Endodermal cell (in vitro differentiated cells): ENCODE measurements around the gene LCN2. TPM values are rescaled to one million over a fixed set of nuclear protein-coding genes. Genes with fewer than 3 reads are reported as not detected.

Source experiments
- DNase-seq: peaks from one replicate; pipeline ENCODE4 v3.0.0-alpha.2; 2017
- H3K27ac ChIP-seq: 2 replicates; pipeline ENCODE4 v1.5.1; 2013; ENCODE audit warnings: mild to moderate bottlenecking, low read depth, low read length, moderate library complexity
- H3K27me3 ChIP-seq: 2 replicates; pipeline ENCODE4 v1.6.1; 2013; ENCODE audit warnings: mild to moderate bottlenecking, low read length, moderate library complexity; ENCODE audit not compliant: insufficient read depth, control insufficient read depth, poor library complexity, severe bottlenecking
- H3K36me3 ChIP-seq: 2 replicates; pipeline ENCODE4 v1.7.0; 2013; ENCODE audit warnings: mild to moderate bottlenecking, low read length, moderate library complexity; ENCODE audit not compliant: control insufficient read depth, insufficient read depth
- H3K4me1 ChIP-seq: one replicate; pipeline ENCODE4 v1.7.0; 2013; ENCODE audit warnings: low read length; ENCODE audit not compliant: control insufficient read depth, insufficient read depth
- H3K4me3 ChIP-seq: 2 replicates; pipeline ENCODE4 v1.5.1; 2013; ENCODE audit warnings: mild to moderate bottlenecking, low read length, moderate library complexity
- H3K9ac ChIP-seq: 2 replicates; pipeline ENCODE4 v1.6.1; 2013; ENCODE audit warnings: mild to moderate bottlenecking, low read length, moderate library complexity; ENCODE audit not compliant: poor library complexity, severe bottlenecking; ENCODE audit errors: extremely low read depth
- H3K9me3 ChIP-seq: 2 replicates; pipeline ENCODE4 v1.6.1; 2013; ENCODE audit warnings: mild to moderate bottlenecking, low read length, moderate library complexity; ENCODE audit not compliant: control insufficient read depth
- H3K27ac Mint-ChIP-seq: 2 replicates; pipeline ENCODE4 v1.8.0; 2020; ENCODE audit warnings: mixed read lengths
- H3K27me3 Mint-ChIP-seq: 2 replicates; pipeline ENCODE4 v1.8.0; 2021; ENCODE audit warnings: mild to moderate bottlenecking, mixed read lengths; ENCODE audit not compliant: insufficient read depth
- H3K36me3 Mint-ChIP-seq: 2 replicates; pipeline ENCODE4 v1.8.0; 2020; ENCODE audit warnings: low read depth, mixed read lengths
- H3K4me1 Mint-ChIP-seq: 2 replicates; pipeline ENCODE4 v1.8.0; 2020; ENCODE audit warnings: mixed read lengths
- H3K4me3 Mint-ChIP-seq: 2 replicates; pipeline ENCODE4 v1.8.0; 2020; ENCODE audit warnings: mild to moderate bottlenecking, moderate library complexity, mixed read lengths
- H3K9me3 Mint-ChIP-seq: 2 replicates; pipeline ENCODE4 v1.8.0; 2020; ENCODE audit warnings: mild to moderate bottlenecking, mixed read lengths
- WGBS, 2 experiments: methylation state at CpG; one replicate each; pipeline versions ENCODE4 v1.1.5 to v1.1.7; 2013; ENCODE audit warnings: missing lambda C conversion rate in 2 of 2, mixed read lengths in 1 of 2; ENCODE audit not compliant: insufficient coverage in 1 of 2, insufficient read length in 1 of 2; 5-methylcytosine and 5-hydroxymethylcytosine counted together
- total RNA-seq, 2 donors: library from RNA; stranded (reverse); fragmentation: NEBNext Ultra II Directional in 1 of 2; extraction: Animal tissue kit (Norgen Biotek cat#: 25700) in 1 of 2; gene quantifications; 2 replicates in 1 of 2; 3 replicates in 1 of 2; pipeline ENCODE4 v1.2.1, GENCODE V29; 2021
- TF ChIP-seq, protein P1 (sequence below): fragments of 200-600 bp; sonication (generic); conservative IDR thresholded peaks from 2 replicates; pipeline ENCODE4 v1.5.0; 2021; ENCODE audit warnings: antibody characterized with exemption, mild to moderate bottlenecking

Gene LCN2
- total RNA-seq, 2 donors from 2014 or later, result not detected

DNA sequence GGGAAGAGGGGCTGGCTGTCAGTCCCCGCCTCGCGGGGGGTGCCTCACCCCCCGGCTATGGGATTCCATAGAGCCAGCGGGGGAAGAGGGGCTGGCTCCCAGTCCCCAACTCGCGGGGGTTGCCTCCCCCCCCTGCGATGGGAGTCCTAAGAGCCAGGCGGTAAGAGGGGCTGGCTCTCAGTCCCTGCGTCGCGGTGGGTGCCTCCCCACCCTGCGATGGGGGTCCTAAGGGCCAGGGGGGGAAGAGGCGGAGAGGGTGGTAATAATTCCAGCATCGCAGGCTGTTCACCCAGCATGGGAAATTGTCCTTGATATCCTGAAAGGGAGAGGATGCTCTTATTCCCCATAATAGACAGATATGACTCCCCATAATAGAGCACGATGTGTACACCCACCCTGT is 9.6 kb upstream of the LCN2 start:
- Histone ChIP-seq H3K27ac (no peak overlapping the region), H3K27me3 (no peaks in the 10 kb centered on the region), H3K4me1 (no peaks in the 10 kb centered on the region), H3K4me3 (no peak overlapping the region), H3K36me3 (no peaks in the 10 kb centered on the region), H3K9ac (no peak overlapping the region), H3K9me3 (no peaks in the 10 kb centered on the region)
- 92% methylated on average over 6 of the region's 16 CpGs; no CpG with 5 or more reads in 1 of the 2 experiments for WGBS, 2 experiments
- Mint-ChIP-seq H3K9me3 (no peaks in the 10 kb centered on the region), H3K4me3 (no peak overlapping the region), H3K4me1 (no peaks in the 10 kb centered on the region), H3K27me3 (peaks cover 6% of the 10 kb centered on the region), H3K27ac (no peak overlapping the region), H3K36me3 (no peaks in the 10 kb centered on the region)
- TF ChIP-seq, protein P1, sequence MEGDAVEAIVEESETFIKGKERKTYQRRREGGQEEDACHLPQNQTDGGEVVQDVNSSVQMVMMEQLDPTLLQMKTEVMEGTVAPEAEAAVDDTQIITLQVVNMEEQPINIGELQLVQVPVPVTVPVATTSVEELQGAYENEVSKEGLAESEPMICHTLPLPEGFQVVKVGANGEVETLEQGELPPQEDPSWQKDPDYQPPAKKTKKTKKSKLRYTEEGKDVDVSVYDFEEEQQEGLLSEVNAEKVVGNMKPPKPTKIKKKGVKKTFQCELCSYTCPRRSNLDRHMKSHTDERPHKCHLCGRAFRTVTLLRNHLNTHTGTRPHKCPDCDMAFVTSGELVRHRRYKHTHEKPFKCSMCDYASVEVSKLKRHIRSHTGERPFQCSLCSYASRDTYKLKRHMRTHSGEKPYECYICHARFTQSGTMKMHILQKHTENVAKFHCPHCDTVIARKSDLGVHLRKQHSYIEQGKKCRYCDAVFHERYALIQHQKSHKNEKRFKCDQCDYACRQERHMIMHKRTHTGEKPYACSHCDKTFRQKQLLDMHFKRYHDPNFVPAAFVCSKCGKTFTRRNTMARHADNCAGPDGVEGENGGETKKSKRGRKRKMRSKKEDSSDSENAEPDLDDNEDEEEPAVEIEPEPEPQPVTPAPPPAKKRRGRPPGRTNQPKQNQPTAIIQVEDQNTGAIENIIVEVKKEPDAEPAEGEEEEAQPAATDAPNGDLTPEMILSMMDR, result no peak
- no peak for DNase-seq

DNA sequence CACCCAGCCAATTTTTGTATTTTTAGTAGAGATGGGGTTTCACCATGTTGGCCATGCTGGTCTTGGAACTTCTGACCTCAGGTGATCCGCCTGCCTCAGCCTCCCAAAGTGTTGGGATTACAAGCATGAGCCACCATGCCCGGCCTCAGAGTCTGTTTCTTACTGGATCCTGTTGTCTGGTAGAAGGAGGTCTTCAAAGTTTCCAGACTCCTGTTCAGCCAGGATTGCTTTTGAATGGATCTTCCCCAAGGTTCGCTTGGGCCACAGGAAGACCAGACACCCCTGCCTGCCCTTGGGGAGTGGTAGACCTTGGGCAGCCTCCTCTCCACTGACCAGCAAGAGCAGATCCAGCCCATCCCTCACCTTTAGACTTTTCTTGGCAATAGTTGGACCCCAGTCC is 7.6 kb upstream of the LCN2 start:
- H3K4me1 Mint-ChIP-seq, result no peaks in the 10 kb centered on the region
- no peak overlapping the region for H3K4me3 Mint-ChIP-seq
- no peaks in the 10 kb centered on the region for H3K27me3 ChIP-seq
- peaks cover 5% of the 10 kb centered on the region for H3K27me3 Mint-ChIP-seq
- no peak for DNase-seq
- no peaks in the 10 kb centered on the region for H3K9me3 ChIP-seq
- H3K4me3 ChIP-seq, result no peak overlapping the region
- TF ChIP-seq, protein P1, result no peak
- WGBS, 2 experiments, result 93 to 100% methylated on average over 1 to 3 of the region's 3 CpGs
- H3K4me1 ChIP-seq, result no peaks in the 10 kb centered on the region
- H3K36me3 ChIP-seq, result no peaks in the 10 kb centered on the region
- no peak overlapping the region for H3K27ac ChIP-seq
- H3K9me3 Mint-ChIP-seq, result no peaks in the 10 kb centered on the region
- H3K27ac Mint-ChIP-seq, result no peak overlapping the region
- no peaks in the 10 kb centered on the region for H3K36me3 Mint-ChIP-seq
- H3K9ac ChIP-seq, result no peak overlapping the region

DNA sequence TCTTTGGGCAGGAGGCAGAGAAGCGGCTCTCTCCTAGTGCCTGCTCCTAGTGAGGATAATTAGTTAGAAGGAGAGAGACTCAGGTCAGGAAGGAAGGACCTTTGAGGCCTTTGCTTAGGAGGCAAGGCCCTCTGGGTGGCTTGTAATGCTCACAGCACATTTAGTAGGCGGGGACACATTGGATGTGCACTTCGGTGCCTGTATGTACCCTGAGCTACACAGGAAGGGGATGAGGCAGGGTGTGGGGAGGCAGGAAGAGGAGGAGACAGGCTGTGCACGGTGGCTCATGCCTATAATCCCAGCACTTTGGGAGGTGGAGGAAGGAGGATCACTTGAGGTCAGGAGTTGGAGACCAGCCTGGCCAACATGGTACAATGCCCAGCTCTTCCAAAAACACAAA is 7.2 kb upstream of the LCN2 start:
- H3K27me3 Mint-ChIP-seq, result peaks cover 7% of the 10 kb centered on the region
- no peaks in the 10 kb centered on the region for H3K9me3 Mint-ChIP-seq

More for the DNA sequence above, 7.2 kb upstream of the LCN2 start:
- Histone ChIP-seq H3K36me3 (no peaks in the 10 kb centered on the region), H3K4me3 (no peak overlapping the region), H3K27me3 (no peaks in the 10 kb centered on the region), H3K9me3 (no peaks in the 10 kb centered on the region), H3K4me1 (no peaks in the 10 kb centered on the region), H3K27ac (no peak overlapping the region), H3K9ac (no peak overlapping the region)
- TF ChIP-seq, protein P1, result no peak
- no peak for DNase-seq
- no peaks in the 10 kb centered on the region for H3K36me3 Mint-ChIP-seq
- no peaks in the 10 kb centered on the region for H3K4me1 Mint-ChIP-seq
- 90 to 93% methylated on average over 3 to 4 of the region's 4 CpGs for WGBS, 2 experiments
- H3K27ac Mint-ChIP-seq, result no peak overlapping the region
- no peak overlapping the region for H3K4me3 Mint-ChIP-seq
